NCI-H774 (cell line): ENCODE results near the gene OTULINL.

ENCODE experiments used
- DNase-seq: peaks from one replicate; lab custom pipeline; 2025; lab: John Stamatoyannopoulos, UW

Gene OTULINL

GRCh38 chr5:14577079-14577725 lies 4.4 kb upstream of the OTULINL start:
- DNase-seq: no peak

DNA sequence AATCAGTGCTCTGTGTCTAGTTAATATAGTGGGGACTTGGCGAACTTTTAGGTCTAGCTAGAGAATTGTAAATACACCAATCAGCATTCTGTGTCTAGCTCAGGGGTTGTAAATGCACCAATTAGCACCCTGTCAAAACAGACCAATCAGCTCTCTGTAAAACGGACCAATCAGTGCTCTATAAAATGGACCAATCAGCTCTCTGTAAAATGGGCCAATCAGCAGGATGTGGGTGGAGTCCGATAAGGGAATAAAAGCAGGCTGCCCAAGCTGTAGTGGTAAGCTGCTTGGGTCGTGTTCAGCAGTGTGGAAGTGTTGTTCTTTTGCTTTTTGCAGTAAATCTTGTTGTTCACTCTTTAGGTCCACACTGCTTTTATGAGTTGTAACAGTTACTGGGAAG lies 3.6 kb upstream of the OTULINL start:
- DNase-seq: no peak

DNA sequence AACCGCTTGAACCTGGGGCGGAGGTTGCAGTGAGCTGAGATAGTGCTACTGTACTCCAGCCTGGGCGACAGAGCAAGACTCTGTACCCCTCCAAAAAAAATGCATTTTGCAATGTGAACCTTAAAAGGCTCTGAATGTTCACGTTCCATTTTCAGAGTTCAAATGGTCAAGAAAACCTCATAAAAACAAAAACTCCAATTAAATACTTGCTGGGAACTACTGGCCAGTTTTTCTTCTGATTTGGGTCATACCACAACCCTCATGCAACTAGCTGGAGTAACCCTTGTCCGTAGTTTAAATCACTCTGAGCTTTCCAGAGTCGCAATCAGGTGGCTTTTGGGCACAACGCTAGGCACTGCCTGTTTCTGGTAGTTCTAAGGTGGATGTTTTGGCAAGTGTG lies 2.3 kb upstream of the OTULINL start:
- DNase-seq: no peak

DNA sequence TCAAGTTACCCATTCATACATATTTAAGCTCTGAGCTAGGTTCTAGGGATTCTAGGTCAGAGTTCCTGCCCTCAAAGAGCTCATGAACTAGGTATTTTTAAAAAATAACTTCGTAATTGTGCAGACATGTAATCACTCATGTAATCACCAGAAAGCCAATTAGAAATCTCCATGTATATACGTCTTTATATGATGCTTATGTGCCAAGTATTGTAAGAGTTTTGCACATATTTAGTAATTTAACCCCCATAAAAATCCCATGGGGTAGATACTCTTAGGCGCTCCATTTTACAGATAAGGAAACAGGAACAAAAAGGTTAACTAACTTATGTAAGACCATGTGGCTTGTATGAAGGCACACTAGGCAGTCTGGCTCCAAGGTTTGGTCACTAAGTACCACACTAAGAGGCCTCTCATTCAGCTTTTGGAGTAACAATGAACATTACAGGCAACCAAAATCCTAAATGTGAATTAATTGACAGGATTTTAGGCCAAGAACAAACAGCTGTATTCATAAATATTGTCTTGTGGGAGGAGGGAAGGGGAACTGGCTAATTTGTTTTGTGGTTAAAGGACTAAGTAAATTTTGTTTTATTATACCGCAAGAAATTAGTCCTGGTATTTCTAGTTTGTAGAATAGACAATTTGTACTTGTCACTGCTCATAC lies 1.7 kb upstream of the OTULINL start:
- DNase-seq: peak; percentile 64

DNA sequence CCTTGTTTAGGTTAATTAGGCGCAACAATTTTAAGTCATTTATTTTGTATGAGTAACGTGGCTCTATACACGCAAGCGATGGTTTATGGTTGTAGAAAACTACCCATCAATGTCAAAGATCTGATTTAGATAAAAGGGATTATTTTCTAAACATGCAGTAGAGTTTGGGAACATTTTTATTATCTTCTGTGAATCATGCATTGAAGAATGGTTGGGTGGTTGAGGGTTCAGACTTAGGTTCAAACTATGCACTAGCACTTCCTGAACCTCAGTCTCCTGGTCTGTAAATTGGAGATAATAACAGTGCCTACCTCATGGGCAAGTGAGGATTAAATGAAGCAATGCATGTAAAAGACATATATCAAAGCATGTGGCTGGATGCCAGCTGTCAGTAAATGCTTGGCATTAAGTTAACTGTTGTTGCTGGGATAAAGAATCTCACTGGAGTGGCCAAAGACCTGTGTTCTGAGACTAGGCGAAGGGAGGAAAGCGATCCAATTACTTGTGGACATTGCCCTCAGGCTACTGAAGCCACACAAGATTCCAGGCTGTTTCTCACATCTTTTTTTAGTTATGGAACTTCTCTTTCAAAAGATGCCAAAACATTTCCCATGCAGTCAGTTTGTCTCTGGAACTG lies 1.1 kb upstream of the OTULINL start:
- DNase-seq: peak; percentile 65

- peak; percentile 53 for DNase-seq
Measured at GRCh38 chr5:14581891-14582796, 552 bp downstream of the OTULINL start.

DNA sequence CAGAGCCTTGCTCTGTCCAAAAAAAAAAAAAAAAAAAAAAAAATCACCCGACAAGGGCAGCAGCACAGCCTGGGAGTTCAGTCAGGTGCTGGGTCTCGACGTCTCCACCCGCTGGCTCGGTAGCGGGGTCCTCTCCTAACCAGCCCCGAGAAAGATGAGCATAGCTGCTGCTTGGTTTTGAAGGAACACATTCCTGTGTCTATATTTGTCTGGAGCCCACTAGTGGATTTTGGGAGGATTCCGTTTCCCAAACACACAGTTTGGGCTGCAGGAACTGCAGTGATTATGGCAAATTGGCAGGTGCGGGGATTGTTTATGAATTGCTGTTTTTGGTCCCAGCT lies 1.2 kb downstream of the OTULINL start:
- DNase-seq: no peak

DNA sequence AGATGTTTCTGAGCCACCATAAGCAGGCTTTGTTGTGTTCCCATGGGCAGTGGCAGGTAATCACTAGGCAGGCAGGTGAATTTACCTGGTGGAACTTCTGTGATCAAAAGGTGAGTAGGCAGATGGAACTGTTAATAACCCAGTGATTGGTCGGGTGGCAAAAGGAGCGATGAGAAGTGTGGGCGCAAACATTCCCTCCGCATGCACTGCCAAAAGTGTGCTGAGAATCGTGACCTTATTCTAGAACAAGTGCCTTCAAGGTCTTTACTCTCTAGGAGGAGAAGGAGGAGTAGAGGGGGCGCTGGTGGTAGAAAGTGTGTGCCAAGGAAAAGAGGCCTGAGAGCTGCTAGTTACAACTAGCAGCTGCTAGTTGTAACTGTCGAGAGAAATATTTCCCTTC lies 3.3 kb downstream of the OTULINL start:
- no peak for DNase-seq

GRCh38 chr5:14587150-14587549 lies 5.6 kb downstream of the OTULINL start:
- DNase-seq: no peak

- DNase-seq: no peak
Measured at GRCh38 chr5:14588145-14588544, 6.6 kb downstream of the OTULINL start.

DNA sequence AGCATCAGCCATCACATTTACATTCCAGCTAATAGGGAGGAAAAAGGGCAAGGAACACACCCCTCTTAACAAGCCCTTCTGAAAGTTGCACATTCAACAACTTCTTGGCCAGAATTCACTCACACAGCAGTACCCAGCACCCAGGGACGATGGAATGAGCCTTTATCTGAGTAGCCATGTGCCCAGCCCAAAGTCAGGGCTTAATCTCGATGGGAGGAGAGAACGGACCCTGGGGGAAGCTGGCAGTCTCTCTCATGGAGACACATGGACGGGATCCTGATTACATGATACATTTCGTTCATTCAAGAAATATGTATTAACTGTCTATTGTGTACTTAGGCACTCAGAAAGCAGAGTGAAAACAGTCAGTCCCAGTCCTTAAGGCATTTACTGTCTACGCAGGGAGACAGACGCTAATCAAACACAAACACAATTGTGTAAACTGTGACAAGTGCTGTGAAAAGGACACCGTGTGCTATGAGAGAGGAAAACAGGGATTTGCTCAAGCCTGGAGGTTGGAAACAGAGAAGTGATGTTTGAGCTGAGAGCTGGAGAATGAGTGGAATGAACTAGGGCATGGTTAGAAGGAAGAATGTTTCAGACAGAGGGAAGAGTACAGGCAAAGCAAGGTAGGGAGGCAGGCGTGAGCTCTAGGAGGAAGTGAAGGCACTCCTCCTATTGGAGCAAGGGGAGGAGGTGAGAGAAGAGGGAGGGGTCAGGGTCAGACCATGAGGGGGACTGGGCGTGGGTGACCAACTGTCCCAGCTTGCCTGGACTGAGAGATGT lies 7.4 kb downstream of the OTULINL start:
- DNase-seq: peak; percentile 51

GRCh38 chr5:14590949-14591348 lies 9.4 kb downstream of the OTULINL start:
- no peak for DNase-seq

GRCh38 chr5:14591548-14591947 lies 10.0 kb downstream of the OTULINL start:
- DNase-seq: no peak

- DNase-seq: no peak
Measured at GRCh38 chr5:14593326-14594021, 11.9 kb downstream of the OTULINL start.

GRCh38 chr5:14594378-14595074 lies 12.9 kb downstream of the OTULINL start:
- no peak for DNase-seq

DNA sequence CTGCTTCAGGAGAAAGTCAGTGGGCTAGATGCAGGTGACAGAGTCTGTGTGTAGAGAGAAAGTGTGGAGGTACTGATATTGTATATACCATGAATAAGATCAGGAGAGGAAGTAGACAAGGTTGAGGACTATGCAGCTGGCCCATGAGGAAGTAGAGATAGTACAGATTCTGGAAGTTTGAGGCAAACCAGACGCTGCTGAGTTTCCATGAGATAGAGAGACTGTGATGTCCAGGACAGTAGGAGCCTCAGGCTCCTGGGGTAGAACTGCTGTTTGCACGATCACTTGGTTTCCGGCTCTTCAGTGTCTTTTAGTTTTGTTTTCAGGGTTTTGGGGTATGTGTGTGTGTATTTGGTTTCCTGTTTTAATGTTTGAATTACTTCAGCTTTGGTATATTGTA lies 13.6 kb downstream of the OTULINL start:
- no peak for DNase-seq

DNA sequence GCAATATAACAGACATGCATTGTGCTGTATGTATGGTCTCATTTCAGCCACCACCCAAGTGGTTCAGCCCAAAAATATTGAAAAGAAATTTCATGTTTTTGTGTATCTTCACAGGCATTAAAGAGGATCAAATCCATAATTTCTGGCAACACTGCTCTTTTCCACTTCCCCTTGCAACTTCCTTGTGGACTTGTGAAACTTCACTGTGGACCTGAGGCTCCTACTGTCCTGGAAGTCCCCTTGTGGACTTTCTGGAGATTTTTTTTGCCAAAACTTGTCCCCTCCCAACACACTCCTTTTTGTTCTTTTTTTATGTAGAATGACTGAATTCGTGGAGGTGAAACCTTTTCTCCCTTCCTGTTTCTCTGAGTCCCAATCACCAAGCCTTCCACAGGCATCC lies 14.3 kb downstream of the OTULINL start:
- DNase-seq: no peak

- no peak for DNase-seq
Measured at GRCh38 chr5:14597080-14597479, 15.5 kb downstream of the OTULINL start.

- DNase-seq: no peak
Measured at GRCh38 chr5:14598225-14598624, 16.6 kb downstream of the OTULINL start.

- DNase-seq: no peak
Measured at GRCh38 chr5:14599476-14600127, 18.0 kb downstream of the OTULINL start.
